Mucosa of stomach (tissue), 1 donor: ENCODE data around the gene SLC4A4.

Source experiments
- H3K27me3 ChIP-seq: one replicate; pipeline ENCODE4 v1.7.0; 2013; ENCODE audit warnings: mild to moderate bottlenecking, low read length; ENCODE audit not compliant: control insufficient read depth, insufficient read depth
- H3K36me3 ChIP-seq: one replicate; pipeline ENCODE4 v1.7.0; 2013; ENCODE audit warnings: low read length; ENCODE audit not compliant: control insufficient read depth, insufficient read depth
- H3K4me1 ChIP-seq: one replicate; pipeline ENCODE4 v1.7.0; 2013; ENCODE audit warnings: mild to moderate bottlenecking, low read length; ENCODE audit not compliant: control insufficient read depth, insufficient read depth
- H3K4me3 ChIP-seq: one replicate; pipeline ENCODE4 v1.7.0; 2013; ENCODE audit warnings: low read length
- H3K9ac ChIP-seq: one replicate; pipeline ENCODE4 v1.7.0; 2013; ENCODE audit warnings: mild to moderate bottlenecking, low read length, moderate library complexity
- H3K9me3 ChIP-seq: one replicate; pipeline ENCODE4 v1.7.0; 2013; ENCODE audit warnings: mild to moderate bottlenecking, low read length, moderate library complexity; ENCODE audit not compliant: control insufficient read depth
- donor health status: Pancreatic carcinoma.

SLC4A4 gene

GRCh38 chr4:71453531-71453930, 114.7 kb downstream of the SLC4A4 start:
- Histone ChIP-seq H3K36me3 (no peaks in the 10 kb centered on the region), H3K27me3 (no peaks in the 10 kb centered on the region), H3K4me1 (no peaks in the 10 kb centered on the region), H3K9me3 (no peaks in the 10 kb centered on the region), H3K9ac (no peak overlapping the region), H3K4me3 (no peak overlapping the region)

GRCh38 chr4:71456841-71457240, 118.0 kb downstream of the SLC4A4 start:
- Histone ChIP-seq H3K36me3 (no peaks in the 10 kb centered on the region), H3K27me3 (no peaks in the 10 kb centered on the region), H3K9ac (no peak overlapping the region), H3K4me1 (no peaks in the 10 kb centered on the region), H3K9me3 (no peaks in the 10 kb centered on the region), H3K4me3 (no peak overlapping the region)

GRCh38 chr4:71460371-71460770, 121.6 kb downstream of the SLC4A4 start:
- no peaks in the 10 kb centered on the region for H3K9me3 ChIP-seq
- no peak overlapping the region for H3K4me3 ChIP-seq
- no peaks in the 10 kb centered on the region for H3K27me3 ChIP-seq
- no peaks in the 10 kb centered on the region for H3K36me3 ChIP-seq
- no peak overlapping the region for H3K9ac ChIP-seq
- no peaks in the 10 kb centered on the region for H3K4me1 ChIP-seq

- Histone ChIP-seq H3K4me3 (no peak overlapping the region), H3K4me1 (no peaks in the 10 kb centered on the region), H3K36me3 (no peaks in the 10 kb centered on the region), H3K9me3 (no peaks in the 10 kb centered on the region), H3K9ac (no peak overlapping the region), H3K27me3 (no peaks in the 10 kb centered on the region)
Measured at GRCh38 chr4:71461422-71461821, 122.6 kb downstream of the SLC4A4 start.

- no peak overlapping the region for H3K4me3 ChIP-seq
- no peaks in the 10 kb centered on the region for H3K9me3 ChIP-seq
- no peak overlapping the region for H3K9ac ChIP-seq
- H3K36me3 ChIP-seq = no peaks in the 10 kb centered on the region
- no peaks in the 10 kb centered on the region for H3K4me1 ChIP-seq
- no peaks in the 10 kb centered on the region for H3K27me3 ChIP-seq
Measured at GRCh38 chr4:71466775-71467174, 128.0 kb downstream of the SLC4A4 start.

GRCh38 chr4:71468116-71468710, 129.4 kb downstream of the SLC4A4 start:
- H3K27me3 ChIP-seq = no peaks in the 10 kb centered on the region
- H3K9me3 ChIP-seq = no peaks in the 10 kb centered on the region
- H3K9ac ChIP-seq = no peak overlapping the region

GRCh38 chr4:71469541-71469940, 130.7 kb downstream of the SLC4A4 start:
- Histone ChIP-seq H3K9ac (no peak overlapping the region), H3K36me3 (no peaks in the 10 kb centered on the region), H3K9me3 (no peaks in the 10 kb centered on the region), H3K4me3 (no peak overlapping the region), H3K27me3 (no peaks in the 10 kb centered on the region), H3K4me1 (no peaks in the 10 kb centered on the region)

More at GRCh38 chr4:71468116-71468710, 129.4 kb downstream of the SLC4A4 start:
- no peaks in the 10 kb centered on the region for H3K36me3 ChIP-seq
- no peaks in the 10 kb centered on the region for H3K4me1 ChIP-seq
- H3K4me3 ChIP-seq = no peak overlapping the region

GRCh38 chr4:71470524-71470923, 131.7 kb downstream of the SLC4A4 start:
- Histone ChIP-seq H3K27me3 (no peaks in the 10 kb centered on the region), H3K9ac (no peak overlapping the region), H3K36me3 (no peaks in the 10 kb centered on the region), H3K9me3 (no peaks in the 10 kb centered on the region), H3K4me1 (no peaks in the 10 kb centered on the region), H3K4me3 (no peak overlapping the region)

- peaks cover 3% of the 10 kb centered on the region for H3K4me1 ChIP-seq
- no peaks in the 10 kb centered on the region for H3K9me3 ChIP-seq
- H3K27me3 ChIP-seq = no peaks in the 10 kb centered on the region
- no peaks in the 10 kb centered on the region for H3K36me3 ChIP-seq
- no peak overlapping the region for H3K9ac ChIP-seq
- no peak overlapping the region for H3K4me3 ChIP-seq
Measured at GRCh38 chr4:71472946-71473345, 134.1 kb downstream of the SLC4A4 start.

- Histone ChIP-seq H3K4me1 (peaks cover 3% of the 10 kb centered on the region), H3K4me3 (no peak overlapping the region), H3K9ac (no peak overlapping the region), H3K9me3 (no peaks in the 10 kb centered on the region), H3K27me3 (no peaks in the 10 kb centered on the region), H3K36me3 (no peaks in the 10 kb centered on the region)
Measured at GRCh38 chr4:71473541-71474240, 134.9 kb downstream of the SLC4A4 start.

- Histone ChIP-seq H3K4me1 (peaks cover 3% of the 10 kb centered on the region), H3K4me3 (no peak overlapping the region), H3K9ac (no peak overlapping the region), H3K27me3 (no peaks in the 10 kb centered on the region), H3K36me3 (no peaks in the 10 kb centered on the region), H3K9me3 (no peaks in the 10 kb centered on the region)
Measured at GRCh38 chr4:71474731-71475130, 135.9 kb downstream of the SLC4A4 start.

GRCh38 chr4:71476240-71476639, 137.4 kb downstream of the SLC4A4 start:
- no peak overlapping the region for H3K9ac ChIP-seq
- H3K9me3 ChIP-seq = no peaks in the 10 kb centered on the region
- no peak overlapping the region for H3K4me3 ChIP-seq
- H3K4me1 ChIP-seq = peaks cover 3% of the 10 kb centered on the region
- H3K27me3 ChIP-seq = no peaks in the 10 kb centered on the region
- H3K36me3 ChIP-seq = no peaks in the 10 kb centered on the region
